Measurements from ENCODE around the gene PLA2G2F.

PLA2G2F gene

GRCh38 chr1:20102875-20103274, 36.2 kb upstream of the PLA2G2F start:
- DNase-seq: no peak
- Histone ChIP-seq H3K4me3 (ENCODE audit: low read depth, low read length) (no peak overlapping the region), H3K27me3 (ENCODE audit: insufficient read depth, low read depth, severe bottlenecking) (no peaks in the 10 kb centered on the region), H3K9me3 (ENCODE audit: severe bottlenecking) (no peaks in the 10 kb centered on the region), H3K36me3 (no peaks in the 10 kb centered on the region), H3K27ac (no peak overlapping the region)
- no peak for TF ChIP-seq CTCF (IDR thresholded peaks at IDR 0.05; ENCODE audit: low read depth, low read length)

GRCh38 chr1:20105856-20106255, 33.3 kb upstream of the PLA2G2F start:
- Histone ChIP-seq H3K4me3 (ENCODE audit: low read depth, low read length) (no peak overlapping the region), H3K36me3 (no peaks in the 10 kb centered on the region), H3K9me3 (ENCODE audit: severe bottlenecking) (no peaks in the 10 kb centered on the region), H3K27ac (no peak overlapping the region), H3K27me3 (ENCODE audit: insufficient read depth, low read depth, severe bottlenecking) (no peaks in the 10 kb centered on the region)
- TF ChIP-seq CTCF (IDR thresholded peaks at IDR 0.05; ENCODE audit: low read depth, low read length): no peak
- no peak for DNase-seq

- TF ChIP-seq CTCF (IDR thresholded peaks at IDR 0.05; ENCODE audit: low read depth, low read length): no peak
- no peak for DNase-seq
- no peaks in the 10 kb centered on the region for H3K27me3 ChIP-seq (ENCODE audit: insufficient read depth, low read depth, severe bottlenecking)
- no peak overlapping the region for H3K4me3 ChIP-seq (ENCODE audit: low read depth, low read length)
- no peaks in the 10 kb centered on the region for H3K36me3 ChIP-seq
- H3K9me3 ChIP-seq (ENCODE audit: severe bottlenecking): no peaks in the 10 kb centered on the region
- H3K27ac ChIP-seq: no peak overlapping the region
Measured at GRCh38 chr1:20107351-20107750, 31.8 kb upstream of the PLA2G2F start.

GRCh38 chr1:20107796-20108195, 31.3 kb upstream of the PLA2G2F start:
- Histone ChIP-seq H3K9me3 (ENCODE audit: severe bottlenecking) (no peaks in the 10 kb centered on the region), H3K36me3 (no peaks in the 10 kb centered on the region), H3K27ac (no peak overlapping the region), H3K27me3 (ENCODE audit: insufficient read depth, low read depth, severe bottlenecking) (no peaks in the 10 kb centered on the region), H3K4me3 (ENCODE audit: low read depth, low read length) (no peak overlapping the region)
- TF ChIP-seq CTCF (IDR thresholded peaks at IDR 0.05; ENCODE audit: low read depth, low read length): no peak
- no peak for DNase-seq

- DNase-seq: no peak
- Histone ChIP-seq H3K36me3 (no peaks in the 10 kb centered on the region), H3K27ac (no peak overlapping the region), H3K27me3 (ENCODE audit: insufficient read depth, low read depth, severe bottlenecking) (no peaks in the 10 kb centered on the region), H3K4me3 (ENCODE audit: low read depth, low read length) (no peak overlapping the region), H3K9me3 (ENCODE audit: severe bottlenecking) (no peaks in the 10 kb centered on the region)
- TF ChIP-seq CTCF (IDR thresholded peaks at IDR 0.05; ENCODE audit: low read depth, low read length): no peak
Measured at GRCh38 chr1:20108366-20109123, 30.6 kb upstream of the PLA2G2F start.

Data from WERI-Rb-1 (cell line).